GM12878 (cell line): ENCODE results near the gene GREM1. TPM values are rescaled to one million over a fixed set of nuclear protein-coding genes. Genes with fewer than 3 reads are reported as not detected.

Experiments
- ATAC-seq: fragments of 200-7000 bp; cut with Tn5 transposase; 3 replicates; pipeline ENCODE4 v1.9.1; 2020; ENCODE audit warnings: mild to moderate bottlenecking, moderate library complexity
- BruUV-seq: library from RNA; stranded (reverse); fragments of 400-500 nt; replicated peaks from 2 replicates; lab custom pipeline; 2021; lab: Mats Ljungman, UMichigan
- CTCF ChIA-PET: fragments of 300-600 bp; sonication (Branson Sonifier 250); formaldehyde crosslinking; extraction: SDS; loops from one replicate; lab custom pipeline; 2021; ENCODE audit warnings: inconsistent platforms; lab: Yijun Ruan, JAX
- POLR2A ChIA-PET: fragments of 350-600 bp; formaldehyde crosslinking; extraction: SDS; loops from one replicate; lab custom pipeline; 2021; ENCODE audit warnings: inconsistent platforms; lab: Charles Lee
- RAD21 ChIA-PET: fragments of 300-600 bp; sonication (Branson Sonifier 250); formaldehyde crosslinking; loops from one replicate; lab custom pipeline; 2023; ENCODE audit warnings: antibody characterized with exemption; ENCODE audit not compliant: unreplicated experiment; lab: Charles Lee
- SMC1A ChIA-PET: fragments of 300-600 bp; sonication (Branson Sonifier 250); formaldehyde crosslinking; loops from one replicate; lab custom pipeline; 2023; ENCODE audit not compliant: unreplicated experiment, uncharacterized antibody; lab: Charles Lee
- DNase-seq: peaks from one replicate; pipeline ENCODE4 v3.0.0-alpha.2; 2011; ENCODE audit warnings: low read depth, low spot score
- FAIRE-seq: peaks from 3 replicates; lab custom pipeline; 2011; peaks lifted over from hg19 to GRCh38; lab: Jason Lieb, UNC
- H2AFZ ChIP-seq: 2 replicates; pipeline ENCODE4 v1.6.0; 2011; ENCODE audit warnings: low read depth, low read length, control low read depth; ENCODE audit not compliant: control insufficient read depth
- H3K27ac ChIP-seq: 2 replicates; pipeline ENCODE4 v1.5.1; 2011; ENCODE audit warnings: control low read depth; ENCODE audit not compliant: control insufficient read depth, insufficient read depth
- H3K27me3 ChIP-seq, 2 experiments: replicated peaks in 1 of 2; 2 replicates each; pipeline versions ENCODE4 v1.6.0 to v1.6.1; 2011; ENCODE audit warnings: low read length in 1 of 2; ENCODE audit not compliant: control insufficient read depth in 2 of 2, insufficient read depth in 2 of 2
- H3K36me3 ChIP-seq, 2 experiments: 2 replicates each; pipeline ENCODE4 v1.5.1; 2011; ENCODE audit warnings: low read length in 1 of 2; ENCODE audit not compliant: control insufficient read depth in 2 of 2, insufficient read depth in 2 of 2
- H3K4me1 ChIP-seq: 2 replicates; pipeline ENCODE4 v1.6.1; 2011; ENCODE audit warnings: mild to moderate bottlenecking, low read length, moderate library complexity, mixed read lengths; ENCODE audit not compliant: control insufficient read depth, insufficient read depth
- H3K4me2 ChIP-seq: 2 replicates; pipeline ENCODE4 v1.6.0; 2011; ENCODE audit warnings: control low read depth; ENCODE audit not compliant: control insufficient read depth, insufficient read depth
- H3K4me3 ChIP-seq: fragments of 200-600 bp; sonication (generic); 2 replicates; pipeline ENCODE4 v1.5.1; 2016
- H3K79me2 ChIP-seq: 2 replicates; pipeline ENCODE4 v1.6.0; 2011; ENCODE audit warnings: low read length; ENCODE audit not compliant: control insufficient read depth, insufficient read depth
- H3K9ac ChIP-seq: 2 replicates; pipeline ENCODE4 v1.8.0; 2011; ENCODE audit warnings: low read length, control low read depth, mixed read lengths; ENCODE audit not compliant: control insufficient read depth, insufficient read depth
- H3K9me3 ChIP-seq: replicated peaks from 3 replicates; pipeline ENCODE4 v1.5.1; 2011; ENCODE audit warnings: mild to moderate bottlenecking, low read length; ENCODE audit not compliant: control insufficient read depth, insufficient read depth
- H4K20me1 ChIP-seq: 2 replicates; pipeline ENCODE4 v1.6.0; 2011; ENCODE audit not compliant: control insufficient read depth, insufficient read depth
- CBFB ChIP-seq: IDR thresholded peaks from 2 replicates; pipeline ENCODE4 v1.6.1; 2016; ENCODE audit warnings: antibody characterized with exemption, low read depth
- FOS ChIP-seq: IDR thresholded peaks from 3 replicates; pipeline ENCODE4 v1.6.1; 2011; ENCODE audit warnings: borderline replicate concordance; ENCODE audit not compliant: insufficient read length; ENCODE audit errors: extremely low read depth
- IKZF1 ChIP-seq: fragments of 450-650 bp; conservative IDR thresholded peaks from 2 replicates; pipeline ENCODE4 v1.6.1; 2017; ENCODE audit warnings: antibody characterized with exemption, mild to moderate bottlenecking
- MYB ChIP-seq: fragments of 150-350 bp; IDR thresholded peaks from 2 replicates; pipeline ENCODE4 v1.6.1; 2014; ENCODE audit warnings: mild to moderate bottlenecking, low read depth, low read length, borderline replicate concordance
- NFIC ChIP-seq: IDR thresholded peaks from 2 replicates; pipeline ENCODE4 v1.6.1; 2012; ENCODE audit warnings: low read depth, mild to moderate bottlenecking, inconsistent platforms, low read length, moderate library complexity
- NFYA ChIP-seq: IDR thresholded peaks from 2 replicates; pipeline ENCODE4 v1.6.1; 2011; ENCODE audit warnings: low read depth, mild to moderate bottlenecking, low read length, improper control_type of control experiment, borderline replicate concordance
- PAX8 ChIP-seq: fragments of 450-650 bp; IDR thresholded peaks from 2 replicates; pipeline ENCODE4 v1.6.1; 2017; ENCODE audit warnings: mild to moderate bottlenecking, moderate library complexity
- POLR2A ChIP-seq: IDR thresholded peaks from 2 replicates; pipeline ENCODE4 v1.6.1; 2011; ENCODE audit warnings: low read depth, mild to moderate bottlenecking, low read length
- POLR2AphosphoS2 ChIP-seq: IDR thresholded peaks from 2 replicates; pipeline ENCODE4 v1.6.1; 2011; ENCODE audit warnings: low read depth, mild to moderate bottlenecking, low read length, improper control_type of control experiment, moderate library complexity
- POLR2AphosphoS5 ChIP-seq: IDR thresholded peaks from 2 replicates; pipeline ENCODE4 v1.6.1; 2011; ENCODE audit warnings: mild to moderate bottlenecking, low read length, inconsistent platforms
- RAD51 ChIP-seq: fragments of 450-650 bp; IDR thresholded peaks from 2 replicates; pipeline ENCODE4 v1.6.1; 2016; ENCODE audit warnings: moderate library complexity, mild to moderate bottlenecking, inconsistent platforms
- SPI1 ChIP-seq: IDR thresholded peaks from 2 replicates; pipeline ENCODE4 v1.6.1; 2011; ENCODE audit warnings: low read depth, mild to moderate bottlenecking, low read length, moderate library complexity, borderline replicate concordance; ENCODE audit not compliant: insufficient read depth
- STAT3 ChIP-seq: IDR thresholded peaks from 2 replicates; pipeline ENCODE4 v1.6.1; 2011; ENCODE audit warnings: low read depth, low read length, improper control_type of control experiment
- TBL1XR1 ChIP-seq: IDR thresholded peaks from 2 replicates; pipeline ENCODE4 v1.6.1; 2012; ENCODE audit warnings: low read depth, low read length, improper control_type of control experiment
- ZZZ3 ChIP-seq: IDR thresholded peaks from 2 replicates; pipeline ENCODE4 v1.6.1; 2011; ENCODE audit warnings: low read depth; ENCODE audit not compliant: control insufficient read depth, insufficient read length
- WGBS: methylation state at CpG from one replicate; pipeline ENCODE4 v1.1.6; 2016; ENCODE audit warnings: low lambda C conversion rate; ENCODE audit not compliant: insufficient replicate concordance, insufficient coverage; ENCODE audit errors: missing lambda C conversion rate; 5-methylcytosine and 5-hydroxymethylcytosine counted together
- in situ Hi-C: fragments of 300-500 bp; cut with MboI; formaldehyde crosslinking; loops from 9 replicates; pipeline ENCODE4 v1.14.3; 2018; ENCODE audit warnings: mixed read lengths
- intact Hi-C: fragments of 100-400 bp; cut with micrococcal nuclease; formaldehyde crosslinking; loops from one replicate; pipeline ENCODE4 v1.14.2; 2022; ENCODE audit not compliant: unreplicated experiment
- polyA plus RNA-seq, 11 experiments: library from polyadenylated mRNA; depleted of rRNA in 4 of 11; unstranded in 6 of 11; stranded (reverse) in 5 of 11; fragments of >200 nt; fragmentation: Nextera tagmentation in 4 of 11; fragmentation: Illumina TruSeq in 1 of 11; extraction: Ambion mirVana in 4 of 11; extraction: Trizol in 1 of 11; gene quantifications; 1 replicate in 1 of 11; 2 replicates in 10 of 11; pipeline versions ENCODE4 v1.2.1 to v1.2.3, GENCODE V29; 2011 to 2016; ENCODE audit warnings: inconsistent platforms in 2 of 11, missing spikeins in 2 of 11, low read depth in 1 of 11
- total RNA-seq, 4 experiments: library from RNA; depleted of rRNA in 3 of 4; stranded (reverse); fragments of >200 nt in 3 of 4; fragmentation: Illumina TruSeq in 1 of 4; extraction: Trizol in 1 of 4; gene quantifications; 2 replicates each; pipeline versions ENCODE4 v1.2.1 to v1.2.3, GENCODE V29; 2013 to 2021
- TF ChIP-seq, protein P1 (sequence below): fragments of 450-650 bp; IDR thresholded peaks from 2 replicates; pipeline ENCODE4 v1.6.1; 2017; ENCODE audit warnings: mild to moderate bottlenecking, moderate library complexity
- TF ChIP-seq, protein P2 (sequence below): IDR thresholded peaks from 2 replicates; pipeline ENCODE4 v1.6.1; 2012; ENCODE audit warnings: low read depth, low read length, improper control_type of control experiment

The GREM1 gene
- total and polyA plus RNA-seq, 10 of the 15 experiments (the other 5 are each of a cell fraction or from before 2014, with no cell fraction given) = 0.08 to 0.36 (median 0.08) TPM; not detected in 7

DNA sequence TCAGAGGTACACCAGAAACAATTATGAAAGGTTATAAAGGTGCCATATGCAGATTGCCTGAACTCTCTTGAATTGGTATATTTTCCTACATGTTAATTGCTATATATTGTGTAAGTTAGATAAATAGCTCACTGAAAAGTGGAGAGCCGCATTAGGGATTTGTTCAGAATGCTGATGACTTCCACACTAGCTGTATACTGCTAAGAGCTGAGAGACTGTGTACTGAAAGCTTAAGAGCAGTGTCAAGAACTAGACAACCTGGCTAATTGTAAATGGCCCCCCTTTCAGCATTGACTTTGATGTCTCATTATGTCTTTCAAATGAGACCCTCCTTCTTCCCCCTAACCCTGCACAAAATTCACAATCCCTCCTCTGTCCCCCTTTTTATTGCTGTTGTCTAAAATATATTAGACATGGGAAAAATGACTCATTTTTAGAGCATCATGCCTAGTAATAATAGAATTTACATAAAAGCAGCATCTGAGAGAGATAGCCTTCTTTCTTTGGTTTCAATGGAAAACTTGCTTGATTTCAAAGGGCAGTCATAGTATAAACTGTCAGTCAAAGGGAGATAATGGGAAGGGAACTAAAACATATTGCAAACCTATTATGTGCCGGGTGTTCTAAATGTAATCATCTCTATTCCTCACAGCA lies 34.7 kb upstream of the GREM1 start (continued):
- TF ChIP-seq, protein P1, sequence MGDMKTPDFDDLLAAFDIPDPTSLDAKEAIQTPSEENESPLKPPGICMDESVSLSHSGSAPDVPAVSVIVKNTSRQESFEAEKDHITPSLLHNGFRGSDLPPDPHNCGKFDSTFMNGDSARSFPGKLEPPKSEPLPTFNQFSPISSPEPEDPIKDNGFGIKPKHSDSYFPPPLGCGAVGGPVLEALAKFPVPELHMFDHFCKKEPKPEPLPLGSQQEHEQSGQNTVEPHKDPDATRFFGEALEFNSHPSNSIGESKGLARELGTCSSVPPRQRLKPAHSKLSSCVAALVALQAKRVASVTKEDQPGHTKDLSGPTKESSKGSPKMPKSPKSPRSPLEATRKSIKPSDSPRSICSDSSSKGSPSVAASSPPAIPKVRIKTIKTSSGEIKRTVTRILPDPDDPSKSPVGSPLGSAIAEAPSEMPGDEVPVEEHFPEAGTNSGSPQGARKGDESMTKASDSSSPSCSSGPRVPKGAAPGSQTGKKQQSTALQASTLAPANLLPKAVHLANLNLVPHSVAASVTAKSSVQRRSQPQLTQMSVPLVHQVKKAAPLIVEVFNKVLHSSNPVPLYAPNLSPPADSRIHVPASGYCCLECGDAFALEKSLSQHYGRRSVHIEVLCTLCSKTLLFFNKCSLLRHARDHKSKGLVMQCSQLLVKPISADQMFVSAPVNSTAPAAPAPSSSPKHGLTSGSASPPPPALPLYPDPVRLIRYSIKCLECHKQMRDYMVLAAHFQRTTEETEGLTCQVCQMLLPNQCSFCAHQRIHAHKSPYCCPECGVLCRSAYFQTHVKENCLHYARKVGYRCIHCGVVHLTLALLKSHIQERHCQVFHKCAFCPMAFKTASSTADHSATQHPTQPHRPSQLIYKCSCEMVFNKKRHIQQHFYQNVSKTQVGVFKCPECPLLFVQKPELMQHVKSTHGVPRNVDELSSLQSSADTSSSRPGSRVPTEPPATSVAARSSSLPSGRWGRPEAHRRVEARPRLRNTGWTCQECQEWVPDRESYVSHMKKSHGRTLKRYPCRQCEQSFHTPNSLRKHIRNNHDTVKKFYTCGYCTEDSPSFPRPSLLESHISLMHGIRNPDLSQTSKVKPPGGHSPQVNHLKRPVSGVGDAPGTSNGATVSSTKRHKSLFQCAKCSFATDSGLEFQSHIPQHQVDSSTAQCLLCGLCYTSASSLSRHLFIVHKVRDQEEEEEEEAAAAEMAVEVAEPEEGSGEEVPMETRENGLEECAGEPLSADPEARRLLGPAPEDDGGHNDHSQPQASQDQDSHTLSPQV = no peak
- no peak for TF ChIP-seq SPI1
- TF ChIP-seq, all 136 proteins: peak for 0

DNA sequence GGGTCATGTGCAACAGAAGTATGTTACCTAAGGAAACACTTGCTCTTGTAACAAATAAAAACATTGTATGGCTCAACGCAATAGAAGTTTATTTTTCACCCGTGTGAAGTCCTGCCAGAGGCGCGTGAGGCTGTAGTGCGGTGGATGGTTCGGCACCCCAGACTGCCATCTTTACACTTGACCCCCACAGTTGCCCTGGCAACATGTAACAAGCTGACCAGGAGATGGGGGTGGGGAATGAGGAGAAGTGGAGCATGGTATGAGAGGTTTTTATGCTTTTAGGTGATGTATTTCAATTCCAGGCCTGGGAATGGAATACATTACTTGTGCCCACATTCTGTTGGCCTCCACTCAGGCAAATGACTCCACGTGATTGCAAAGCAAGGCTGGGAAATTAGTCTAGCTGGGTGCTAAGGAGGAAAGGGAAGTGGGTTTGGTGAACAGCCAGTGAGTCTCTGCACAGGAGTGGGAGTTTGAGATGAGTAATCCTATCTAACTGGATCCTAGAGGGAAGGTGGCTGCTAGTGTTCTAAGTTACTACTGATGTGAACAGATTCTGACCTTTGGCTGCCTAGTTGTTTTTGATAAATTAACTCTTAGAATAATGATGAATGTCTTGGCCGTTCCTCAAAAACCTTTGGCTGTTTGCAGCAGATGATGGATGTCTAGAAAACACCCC lies 33.8 kb upstream of the GREM1 start:
- 78% methylated on average over 8 of the region's 8 CpGs for WGBS
- intact Hi-C loops (loop anchor here (10.0 kb wide), 1 partner anchor 61 kb away; no protein-coding TSS in a partner anchor), in situ Hi-C loops (no loop called here)
- ChIA-PET CTCF (interaction anchor here (1.2 to 3.2 kb wide), 4 partner anchors 22 to 273 kb away, joined by 3 to 14 read pairs (median 4); no protein-coding TSS in a partner anchor), RAD21 (no interaction called here), POLR2A (no interaction called here), SMC1A (no interaction called here)
- Histone ChIP-seq H3K4me1 (peaks cover 3% of the 10 kb centered on the region; the same call in 1 of the 2 replicates), H3K27ac (no peak overlapping the region), H3K9ac (no peak overlapping the region), H3K27me3 (no peaks in the 10 kb centered on the region), H3K79me2 (no peaks in the 10 kb centered on the region), H4K20me1 (no peaks in the 10 kb centered on the region), H3K4me3 (no peak overlapping the region), H3K9me3 (no peaks in the 10 kb centered on the region), H3K4me2 (no peak overlapping the region), H3K36me3 (no peaks in the 10 kb centered on the region), H2AFZ (no peak overlapping the region)
- no TSS peak for BruUV-seq
- FAIRE-seq (no peak), ATAC-seq (no peak), DNase-seq (no peak)
- TF ChIP-seq POLR2AphosphoS5 (no peak), CBFB (no peak), RAD51 (no peak), POLR2AphosphoS2 (no peak), NFIC (no peak), MYB (no peak), ZZZ3 (no peak), PAX8 (no peak), STAT3 (no peak), IKZF1 (no peak), NFYA (no peak), FOS (no peak), TBL1XR1 (no peak), POLR2A (no peak)
- TF ChIP-seq, protein P2, sequence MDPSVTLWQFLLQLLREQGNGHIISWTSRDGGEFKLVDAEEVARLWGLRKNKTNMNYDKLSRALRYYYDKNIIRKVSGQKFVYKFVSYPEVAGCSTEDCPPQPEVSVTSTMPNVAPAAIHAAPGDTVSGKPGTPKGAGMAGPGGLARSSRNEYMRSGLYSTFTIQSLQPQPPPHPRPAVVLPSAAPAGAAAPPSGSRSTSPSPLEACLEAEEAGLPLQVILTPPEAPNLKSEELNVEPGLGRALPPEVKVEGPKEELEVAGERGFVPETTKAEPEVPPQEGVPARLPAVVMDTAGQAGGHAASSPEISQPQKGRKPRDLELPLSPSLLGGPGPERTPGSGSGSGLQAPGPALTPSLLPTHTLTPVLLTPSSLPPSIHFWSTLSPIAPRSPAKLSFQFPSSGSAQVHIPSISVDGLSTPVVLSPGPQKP = no peak
- TF ChIP-seq, all 136 proteins: peak for 0
